ENCODE measurements around the gene SCO2.

DNA sequence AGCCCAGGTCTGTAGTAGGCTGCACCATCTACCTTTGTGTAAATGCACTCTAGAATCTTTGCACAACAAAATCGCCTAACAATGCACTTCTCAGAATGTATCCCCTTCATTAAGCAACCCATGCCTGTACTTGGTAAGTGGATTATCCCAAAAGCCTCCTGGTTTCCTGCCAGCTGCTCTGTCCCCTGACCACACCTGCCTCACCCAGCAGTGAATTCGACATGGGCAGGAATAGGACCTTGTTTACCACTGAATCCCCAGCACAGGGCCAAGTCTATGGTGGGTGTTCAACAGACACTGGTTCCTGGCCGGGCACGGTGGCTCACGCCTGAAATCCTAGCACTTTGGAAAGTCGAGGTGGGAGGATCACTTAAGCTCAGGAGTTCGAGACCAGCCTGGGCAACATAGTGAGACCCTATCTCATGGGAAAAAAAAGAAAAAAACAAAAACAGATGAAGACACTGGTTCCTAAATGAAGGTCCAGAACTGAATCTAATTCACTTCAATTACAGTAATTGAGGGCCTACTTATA lies 42.4 kb upstream of the SCO2 start:
- TF ChIP-seq, protein P1, sequence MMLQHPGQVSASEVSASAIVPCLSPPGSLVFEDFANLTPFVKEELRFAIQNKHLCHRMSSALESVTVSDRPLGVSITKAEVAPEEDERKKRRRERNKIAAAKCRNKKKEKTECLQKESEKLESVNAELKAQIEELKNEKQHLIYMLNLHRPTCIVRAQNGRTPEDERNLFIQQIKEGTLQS (IDR thresholded peaks at IDR 0.05) = no peak
- TF ChIP-seq, protein P1 (CRISPR knock-in tag; conservative IDR thresholded peaks at IDR 0.05) = no peak
- TF ChIP-seq, protein P2, sequence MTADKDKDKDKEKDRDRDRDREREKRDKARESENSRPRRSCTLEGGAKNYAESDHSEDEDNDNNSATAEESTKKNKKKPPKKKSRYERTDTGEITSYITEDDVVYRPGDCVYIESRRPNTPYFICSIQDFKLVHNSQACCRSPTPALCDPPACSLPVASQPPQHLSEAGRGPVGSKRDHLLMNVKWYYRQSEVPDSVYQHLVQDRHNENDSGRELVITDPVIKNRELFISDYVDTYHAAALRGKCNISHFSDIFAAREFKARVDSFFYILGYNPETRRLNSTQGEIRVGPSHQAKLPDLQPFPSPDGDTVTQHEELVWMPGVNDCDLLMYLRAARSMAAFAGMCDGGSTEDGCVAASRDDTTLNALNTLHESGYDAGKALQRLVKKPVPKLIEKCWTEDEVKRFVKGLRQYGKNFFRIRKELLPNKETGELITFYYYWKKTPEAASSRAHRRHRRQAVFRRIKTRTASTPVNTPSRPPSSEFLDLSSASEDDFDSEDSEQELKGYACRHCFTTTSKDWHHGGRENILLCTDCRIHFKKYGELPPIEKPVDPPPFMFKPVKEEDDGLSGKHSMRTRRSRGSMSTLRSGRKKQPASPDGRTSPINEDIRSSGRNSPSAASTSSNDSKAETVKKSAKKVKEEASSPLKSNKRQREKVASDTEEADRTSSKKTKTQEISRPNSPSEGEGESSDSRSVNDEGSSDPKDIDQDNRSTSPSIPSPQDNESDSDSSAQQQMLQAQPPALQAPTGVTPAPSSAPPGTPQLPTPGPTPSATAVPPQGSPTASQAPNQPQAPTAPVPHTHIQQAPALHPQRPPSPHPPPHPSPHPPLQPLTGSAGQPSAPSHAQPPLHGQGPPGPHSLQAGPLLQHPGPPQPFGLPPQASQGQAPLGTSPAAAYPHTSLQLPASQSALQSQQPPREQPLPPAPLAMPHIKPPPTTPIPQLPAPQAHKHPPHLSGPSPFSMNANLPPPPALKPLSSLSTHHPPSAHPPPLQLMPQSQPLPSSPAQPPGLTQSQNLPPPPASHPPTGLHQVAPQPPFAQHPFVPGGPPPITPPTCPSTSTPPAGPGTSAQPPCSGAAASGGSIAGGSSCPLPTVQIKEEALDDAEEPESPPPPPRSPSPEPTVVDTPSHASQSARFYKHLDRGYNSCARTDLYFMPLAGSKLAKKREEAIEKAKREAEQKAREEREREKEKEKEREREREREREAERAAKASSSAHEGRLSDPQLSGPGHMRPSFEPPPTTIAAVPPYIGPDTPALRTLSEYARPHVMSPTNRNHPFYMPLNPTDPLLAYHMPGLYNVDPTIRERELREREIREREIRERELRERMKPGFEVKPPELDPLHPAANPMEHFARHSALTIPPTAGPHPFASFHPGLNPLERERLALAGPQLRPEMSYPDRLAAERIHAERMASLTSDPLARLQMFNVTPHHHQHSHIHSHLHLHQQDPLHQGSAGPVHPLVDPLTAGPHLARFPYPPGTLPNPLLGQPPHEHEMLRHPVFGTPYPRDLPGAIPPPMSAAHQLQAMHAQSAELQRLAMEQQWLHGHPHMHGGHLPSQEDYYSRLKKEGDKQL (CRISPR knock-in tag; IDR thresholded peaks at IDR 0.05; ENCODE audit: borderline replicate concordance) = no peak
- no peak for TF ChIP-seq ZFPM2 (CRISPR knock-in tag; IDR thresholded peaks at IDR 0.05)
- TF ChIP-seq, protein P3, sequence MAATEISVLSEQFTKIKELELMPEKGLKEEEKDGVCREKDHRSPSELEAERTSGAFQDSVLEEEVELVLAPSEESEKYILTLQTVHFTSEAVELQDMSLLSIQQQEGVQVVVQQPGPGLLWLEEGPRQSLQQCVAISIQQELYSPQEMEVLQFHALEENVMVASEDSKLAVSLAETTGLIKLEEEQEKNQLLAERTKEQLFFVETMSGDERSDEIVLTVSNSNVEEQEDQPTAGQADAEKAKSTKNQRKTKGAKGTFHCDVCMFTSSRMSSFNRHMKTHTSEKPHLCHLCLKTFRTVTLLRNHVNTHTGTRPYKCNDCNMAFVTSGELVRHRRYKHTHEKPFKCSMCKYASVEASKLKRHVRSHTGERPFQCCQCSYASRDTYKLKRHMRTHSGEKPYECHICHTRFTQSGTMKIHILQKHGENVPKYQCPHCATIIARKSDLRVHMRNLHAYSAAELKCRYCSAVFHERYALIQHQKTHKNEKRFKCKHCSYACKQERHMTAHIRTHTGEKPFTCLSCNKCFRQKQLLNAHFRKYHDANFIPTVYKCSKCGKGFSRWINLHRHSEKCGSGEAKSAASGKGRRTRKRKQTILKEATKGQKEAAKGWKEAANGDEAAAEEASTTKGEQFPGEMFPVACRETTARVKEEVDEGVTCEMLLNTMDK (IDR thresholded peaks at IDR 0.05; ENCODE audit: borderline replicate concordance, insufficient read depth, low read depth, low read length, poor library complexity, severe bottlenecking) = no peak
- no peak for TF ChIP-seq EZH2 (IDR thresholded peaks at IDR 0.05; ENCODE audit: borderline replicate concordance, low read depth, low read length)
- TF ChIP-seq, protein P4, sequence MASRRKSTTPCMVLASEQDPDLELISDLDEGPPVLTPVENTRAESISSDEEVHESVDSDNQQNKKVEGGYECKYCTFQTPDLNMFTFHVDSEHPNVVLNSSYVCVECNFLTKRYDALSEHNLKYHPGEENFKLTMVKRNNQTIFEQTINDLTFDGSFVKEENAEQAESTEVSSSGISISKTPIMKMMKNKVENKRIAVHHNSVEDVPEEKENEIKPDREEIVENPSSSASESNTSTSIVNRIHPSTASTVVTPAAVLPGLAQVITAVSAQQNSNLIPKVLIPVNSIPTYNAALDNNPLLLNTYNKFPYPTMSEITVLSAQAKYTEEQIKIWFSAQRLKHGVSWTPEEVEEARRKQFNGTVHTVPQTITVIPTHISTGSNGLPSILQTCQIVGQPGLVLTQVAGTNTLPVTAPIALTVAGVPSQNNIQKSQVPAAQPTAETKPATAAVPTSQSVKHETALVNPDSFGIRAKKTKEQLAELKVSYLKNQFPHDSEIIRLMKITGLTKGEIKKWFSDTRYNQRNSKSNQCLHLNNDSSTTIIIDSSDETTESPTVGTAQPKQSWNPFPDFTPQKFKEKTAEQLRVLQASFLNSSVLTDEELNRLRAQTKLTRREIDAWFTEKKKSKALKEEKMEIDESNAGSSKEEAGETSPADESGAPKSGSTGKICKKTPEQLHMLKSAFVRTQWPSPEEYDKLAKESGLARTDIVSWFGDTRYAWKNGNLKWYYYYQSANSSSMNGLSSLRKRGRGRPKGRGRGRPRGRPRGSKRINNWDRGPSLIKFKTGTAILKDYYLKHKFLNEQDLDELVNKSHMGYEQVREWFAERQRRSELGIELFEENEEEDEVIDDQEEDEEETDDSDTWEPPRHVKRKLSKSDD (conservative IDR thresholded peaks at IDR 0.05; ENCODE audit: low read length) = no peak
- TF ChIP-seq, protein P5, sequence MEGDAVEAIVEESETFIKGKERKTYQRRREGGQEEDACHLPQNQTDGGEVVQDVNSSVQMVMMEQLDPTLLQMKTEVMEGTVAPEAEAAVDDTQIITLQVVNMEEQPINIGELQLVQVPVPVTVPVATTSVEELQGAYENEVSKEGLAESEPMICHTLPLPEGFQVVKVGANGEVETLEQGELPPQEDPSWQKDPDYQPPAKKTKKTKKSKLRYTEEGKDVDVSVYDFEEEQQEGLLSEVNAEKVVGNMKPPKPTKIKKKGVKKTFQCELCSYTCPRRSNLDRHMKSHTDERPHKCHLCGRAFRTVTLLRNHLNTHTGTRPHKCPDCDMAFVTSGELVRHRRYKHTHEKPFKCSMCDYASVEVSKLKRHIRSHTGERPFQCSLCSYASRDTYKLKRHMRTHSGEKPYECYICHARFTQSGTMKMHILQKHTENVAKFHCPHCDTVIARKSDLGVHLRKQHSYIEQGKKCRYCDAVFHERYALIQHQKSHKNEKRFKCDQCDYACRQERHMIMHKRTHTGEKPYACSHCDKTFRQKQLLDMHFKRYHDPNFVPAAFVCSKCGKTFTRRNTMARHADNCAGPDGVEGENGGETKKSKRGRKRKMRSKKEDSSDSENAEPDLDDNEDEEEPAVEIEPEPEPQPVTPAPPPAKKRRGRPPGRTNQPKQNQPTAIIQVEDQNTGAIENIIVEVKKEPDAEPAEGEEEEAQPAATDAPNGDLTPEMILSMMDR (IDR thresholded peaks at IDR 0.05 in 2 of 3, conservative IDR thresholded peaks at IDR 0.05 in 1 of 3; ENCODE audit: insufficient read depth in 2 of 3, low read depth in 1 of 3, low read length in 3 of 3) = no peak
- TF ChIP-seq, protein P6, sequence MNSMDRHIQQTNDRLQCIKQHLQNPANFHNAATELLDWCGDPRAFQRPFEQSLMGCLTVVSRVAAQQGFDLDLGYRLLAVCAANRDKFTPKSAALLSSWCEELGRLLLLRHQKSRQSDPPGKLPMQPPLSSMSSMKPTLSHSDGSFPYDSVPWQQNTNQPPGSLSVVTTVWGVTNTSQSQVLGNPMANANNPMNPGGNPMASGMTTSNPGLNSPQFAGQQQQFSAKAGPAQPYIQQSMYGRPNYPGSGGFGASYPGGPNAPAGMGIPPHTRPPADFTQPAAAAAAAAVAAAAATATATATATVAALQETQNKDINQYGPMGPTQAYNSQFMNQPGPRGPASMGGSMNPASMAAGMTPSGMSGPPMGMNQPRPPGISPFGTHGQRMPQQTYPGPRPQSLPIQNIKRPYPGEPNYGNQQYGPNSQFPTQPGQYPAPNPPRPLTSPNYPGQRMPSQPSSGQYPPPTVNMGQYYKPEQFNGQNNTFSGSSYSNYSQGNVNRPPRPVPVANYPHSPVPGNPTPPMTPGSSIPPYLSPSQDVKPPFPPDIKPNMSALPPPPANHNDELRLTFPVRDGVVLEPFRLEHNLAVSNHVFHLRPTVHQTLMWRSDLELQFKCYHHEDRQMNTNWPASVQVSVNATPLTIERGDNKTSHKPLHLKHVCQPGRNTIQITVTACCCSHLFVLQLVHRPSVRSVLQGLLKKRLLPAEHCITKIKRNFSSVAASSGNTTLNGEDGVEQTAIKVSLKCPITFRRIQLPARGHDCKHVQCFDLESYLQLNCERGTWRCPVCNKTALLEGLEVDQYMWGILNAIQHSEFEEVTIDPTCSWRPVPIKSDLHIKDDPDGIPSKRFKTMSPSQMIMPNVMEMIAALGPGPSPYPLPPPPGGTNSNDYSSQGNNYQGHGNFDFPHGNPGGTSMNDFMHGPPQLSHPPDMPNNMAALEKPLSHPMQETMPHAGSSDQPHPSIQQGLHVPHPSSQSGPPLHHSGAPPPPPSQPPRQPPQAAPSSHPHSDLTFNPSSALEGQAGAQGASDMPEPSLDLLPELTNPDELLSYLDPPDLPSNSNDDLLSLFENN (IDR thresholded peaks at IDR 0.05; ENCODE audit: low read depth in 2 of 2, low read length in 2 of 2) = no peak
- TF ChIP-seq, protein P7, sequence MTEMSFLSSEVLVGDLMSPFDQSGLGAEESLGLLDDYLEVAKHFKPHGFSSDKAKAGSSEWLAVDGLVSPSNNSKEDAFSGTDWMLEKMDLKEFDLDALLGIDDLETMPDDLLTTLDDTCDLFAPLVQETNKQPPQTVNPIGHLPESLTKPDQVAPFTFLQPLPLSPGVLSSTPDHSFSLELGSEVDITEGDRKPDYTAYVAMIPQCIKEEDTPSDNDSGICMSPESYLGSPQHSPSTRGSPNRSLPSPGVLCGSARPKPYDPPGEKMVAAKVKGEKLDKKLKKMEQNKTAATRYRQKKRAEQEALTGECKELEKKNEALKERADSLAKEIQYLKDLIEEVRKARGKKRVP (CRISPR knock-in tag; IDR thresholded peaks at IDR 0.05) = no peak
- no peak for TF ChIP-seq POLR2AphosphoS5 (IDR thresholded peaks at IDR 0.05; ENCODE audit: control insufficient read depth, insufficient read depth, low read depth, low read length)
